Heart left ventricle (tissue), 16 donors: ENCODE measurements around the gene MGAT4B. TPM values are rescaled to one million over a fixed set of nuclear protein-coding genes. Genes with fewer than 3 reads are reported as not detected.

Experiments
- ATAC-seq, 4 donors: fragments of 200-7000 bp; cut with Tn5 transposase; one replicate each; pipeline ENCODE4 v1.9.1; 2020 to 2022; ENCODE audit warnings: moderate library complexity in 4 of 4, mild to moderate bottlenecking in 3 of 4, moderate number of reproducible peaks in 1 of 4
- DNase-seq, 5 donors: peaks; one replicate each; pipeline ENCODE4 v3.0.0-alpha.2; 2020
- H3K27ac ChIP-seq, 12 donors: fragments of 200-600 bp; sonication (generic) in 4 of 12; one replicate each; pipeline versions ENCODE4 v1.5.0 to v1.8.0; 2016 to 2022; ENCODE audit warnings: mild to moderate bottlenecking in 2 of 12
- H3K27me3 ChIP-seq, 9 donors: fragments of 200-600 bp; sonication (generic) in 2 of 9; one replicate each; pipeline versions ENCODE4 v1.5.1 to v1.8.0; 2016 to 2022; ENCODE audit warnings: mild to moderate bottlenecking in 3 of 9
- H3K36me3 ChIP-seq, 9 donors: fragments of 200-600 bp; sonication (generic) in 2 of 9; one replicate each; pipeline versions ENCODE4 v1.5.0 to v1.8.0; 2018 to 2022; ENCODE audit warnings: mild to moderate bottlenecking in 2 of 9
- H3K4me1 ChIP-seq, 12 donors: fragments of 200-600 bp; sonication (generic) in 4 of 12; one replicate each; pipeline versions ENCODE4 v1.5.0 to v1.8.0; 2016 to 2022; ENCODE audit warnings: mild to moderate bottlenecking in 3 of 12
- H3K4me3 ChIP-seq, 12 donors: fragments of 200-600 bp; sonication (generic) in 4 of 12; one replicate each; pipeline versions ENCODE4 v1.5.0 to v1.8.0; 2017 to 2022; ENCODE audit warnings: mild to moderate bottlenecking in 9 of 12, moderate library complexity in 4 of 12
- H3K9me3 ChIP-seq, 12 donors: fragments of 200-600 bp; sonication (generic) in 4 of 12; one replicate each; pipeline versions ENCODE4 v1.5.0 to v1.8.0; 2016 to 2022; ENCODE audit warnings: mild to moderate bottlenecking in 1 of 12
- CTCF ChIP-seq, 12 donors: fragments of 200-600 bp; sonication (generic) in 4 of 12; IDR thresholded peaks; one replicate each; pipeline versions ENCODE4 v1.5.0 to v1.8.0; 2018 to 2022; ENCODE audit warnings: antibody characterized with exemption in 12 of 12, mild to moderate bottlenecking in 5 of 12
- POLR2A ChIP-seq, 2 donors: fragments of 450-650 bp; IDR thresholded peaks; one replicate each; pipeline ENCODE4 v1.6.1; 2017; ENCODE audit warnings: antibody characterized with exemption in 2 of 2, mild to moderate bottlenecking in 2 of 2, moderate library complexity in 2 of 2
- WGBS, 4 donors: extraction: QIAGEN DNeasy Blood & Tissue Kit in 2 of 4; methylation state at CpG; one replicate each; pipeline versions ENCODE4 v1.1.5 to v1.1.7; 2013 to 2018; 5-methylcytosine and 5-hydroxymethylcytosine counted together
- intact Hi-C, 10 donors: fragments of 100-400 bp; cut with DNase I; formaldehyde crosslinking; loops; one replicate each; pipeline versions ENCODE4 v1.11.1 to v1.14.2; 2022
- polyA plus RNA-seq, 2 donors: library from polyadenylated mRNA; stranded (reverse); fragments of 200-250 nt; gene quantifications; one replicate each; pipeline ENCODE4 v1.2.3, GENCODE V29; 2013
- total RNA-seq, 9 donors: library from RNA; depleted of rRNA in 2 of 9; stranded (reverse); fragments of >200 nt in 2 of 9; fragmentation: NEBNext Ultra II Directional in 3 of 9; extraction: Animal tissue kit (Norgen Biotek cat#: 25700) in 3 of 9; gene quantifications; one replicate each; pipeline versions ENCODE4 v1.1.0 to v1.2.4, GENCODE V29; 2016 to 2023
- donor health status: ischemic (EF 13 %, LVEDD 7.1; RV severe dilation, severe dysfunction).
- donor health status: healthy with polysubstance abuse.
- donor health status: DM: no; HTN: yes; CAD: no.
- donor health status: DM: no; HTN: no; CAD: no.
- donor health status: ischemic (EF 25% LVEDD 6.9; RV normal size, moderate dysfunction).
- donor health status: ischemic (EF 25% LVEDD 5.7; RV mildly dilated, moderate dysfunction).
- donor health status: healthy.
- donor health status: DM: yes; HTN: yes; CAD: no.
- donor health status: ischemic (EF 35%, LVEDD 5.7; RV mildly dilated, moderate dysfunction).
- donor health status: nonischemic (EF 11% LVEDD 7.7; RV severe dilation, severe dysfunction).
- donor health status: DM: yes; HTN: yes; CAD: no.
- donor health status: PGD.
- donor health status: ischemic (EF 29% LVEDD 5.4; RV normal size, mild dysfunction).
- donor health status: nonischemic (EF 23%, LVEDD 6.1; RV moderate dilation, normal function).

MGAT4B gene
- total and polyA plus RNA-seq, 11 donors, result 49.6 to 209 (median 105) TPM

GRCh38 chr5:179776411-179776938, 30.2 kb downstream of the MGAT4B start:
- ATAC-seq (no peak), DNase-seq (peak in 1 of 5 donors; percentile 33)
- Histone ChIP-seq H3K27ac (no peak overlapping the region), H3K9me3 (no peaks in the 10 kb centered on the region), H3K27me3 (no peaks in the 10 kb centered on the region), H3K4me3 (no peak overlapping the region), H3K36me3 (peaks cover 2 to 96% (median 76%) of the 10 kb centered on the region in 9 donors), H3K4me1 (peaks cover 0 to 63% (median 0%) of the 10 kb centered on the region in 12 donors)
- WGBS, 4 donors, result 89 to 94% (median 92%) methylated on average over 10 to 11 of the region's 11 CpGs
- TF ChIP-seq CTCF (IDR thresholded peaks at IDR 0.05), result no peak
- TF ChIP-seq POLR2A (IDR thresholded peaks at IDR 0.05), result no peak
- intact Hi-C loops, result no loop called here

GRCh38 chr5:179774442-179774841, 32.2 kb downstream of the MGAT4B start:
- Histone ChIP-seq H3K27ac (no peak overlapping the region), H3K36me3 (peaks cover 2 to 100% (median 83%) of the 10 kb centered on the region in 9 donors), H3K4me1 (peaks cover 0 to 49% (median 0%) of the 10 kb centered on the region in 12 donors), H3K9me3 (no peaks in the 10 kb centered on the region), H3K4me3 (no peak overlapping the region), H3K27me3 (no peaks in the 10 kb centered on the region)
- WGBS, 4 donors, result 96 to 100% (median 97%) methylated on average over 10 to 12 of the region's 12 CpGs
- intact Hi-C loops, result no loop called here
- DNase-seq, result peak in 1 of 5 donors; percentile 28
- ATAC-seq, result no peak
- TF ChIP-seq CTCF (IDR thresholded peaks at IDR 0.05), result no peak
- no peak for TF ChIP-seq POLR2A (IDR thresholded peaks at IDR 0.05)

GRCh38 chr5:179773686-179774040, 33.0 kb downstream of the MGAT4B start:
- DNase-seq, result peak in 1 of 5 donors; percentile 42
- peaks cover 0 to 48% (median under 1%) of the 10 kb centered on the region in 12 donors for H3K4me1 ChIP-seq
- intact Hi-C loops, result no loop called here

GRCh38 chr5:179772351-179772750, 34.3 kb downstream of the MGAT4B start:
- 90 to 97% (median 92%) methylated on average over 6 of the region's 6 CpGs for WGBS, 4 donors
- DNase-seq, result no peak

More at GRCh38 chr5:179773686-179774040, 33.0 kb downstream of the MGAT4B start:
- no peak overlapping the region for H3K27ac ChIP-seq
- H3K36me3 ChIP-seq, result peaks cover 2 to 100% (median 89%) of the 10 kb centered on the region in 9 donors
- no peaks in the 10 kb centered on the region for H3K9me3 ChIP-seq
- no peak for ATAC-seq
- 90 to 93% (median 93%) methylated on average over 6 to 9 of the region's 9 CpGs for WGBS, 4 donors
- H3K4me3 ChIP-seq, result no peak overlapping the region
- H3K27me3 ChIP-seq, result no peaks in the 10 kb centered on the region
- no peak for TF ChIP-seq POLR2A (IDR thresholded peaks at IDR 0.05)
- TF ChIP-seq CTCF (IDR thresholded peaks at IDR 0.05), result no peak

More at GRCh38 chr5:179772351-179772750, 34.3 kb downstream of the MGAT4B start:
- Histone ChIP-seq H3K9me3 (no peaks in the 10 kb centered on the region), H3K27ac (no peak overlapping the region), H3K4me1 (peaks cover 0 to 47% (median 2%) of the 10 kb centered on the region in 12 donors), H3K36me3 (peaks cover 2 to 100% (median 87%) of the 10 kb centered on the region in 9 donors), H3K27me3 (no peaks in the 10 kb centered on the region), H3K4me3 (no peak overlapping the region)
- intact Hi-C loops, result no loop called here
- no peak for ATAC-seq
- TF ChIP-seq CTCF (IDR thresholded peaks at IDR 0.05) (no peak), POLR2A (IDR thresholded peaks at IDR 0.05) (no peak)
